ENCODE data around the gene GRSF1.

- TF ChIP-seq CTCF (conservative IDR thresholded peaks at IDR 0.05; ENCODE audit: low read depth, low read length): no peak
- TF ChIP-seq EZH2 (IDR thresholded peaks at IDR 0.05; ENCODE audit: borderline replicate concordance, low read depth, low read length, poor library complexity, severe bottlenecking): no peak
Measured at GRCh38 chr4:70841211-70841610, 1.5 kb upstream of the GRSF1 start.
